Hematopoietic multipotent progenitor cell (in vitro differentiated cells): ENCODE measurements around the gene PCSK2. TPM values are rescaled to one million over a fixed set of nuclear protein-coding genes. Genes with fewer than 3 reads are reported as not detected.

Experiments used
- DNase-seq, 3 donors: peaks; one replicate each; pipeline ENCODE4 v3.0.0-alpha.2; 2011 to 2015; ENCODE audit warnings: low read depth in 2 of 3, low spot score in 2 of 3
- total RNA-seq: library from RNA; depleted of rRNA; stranded (reverse); fragments of >200 nt; gene quantifications from one replicate; pipeline ENCODE4 v1.2.3, GENCODE V29; 2012

PCSK2 gene
- total RNA-seq, 1 donor: under 0.01 TPM

DNA sequence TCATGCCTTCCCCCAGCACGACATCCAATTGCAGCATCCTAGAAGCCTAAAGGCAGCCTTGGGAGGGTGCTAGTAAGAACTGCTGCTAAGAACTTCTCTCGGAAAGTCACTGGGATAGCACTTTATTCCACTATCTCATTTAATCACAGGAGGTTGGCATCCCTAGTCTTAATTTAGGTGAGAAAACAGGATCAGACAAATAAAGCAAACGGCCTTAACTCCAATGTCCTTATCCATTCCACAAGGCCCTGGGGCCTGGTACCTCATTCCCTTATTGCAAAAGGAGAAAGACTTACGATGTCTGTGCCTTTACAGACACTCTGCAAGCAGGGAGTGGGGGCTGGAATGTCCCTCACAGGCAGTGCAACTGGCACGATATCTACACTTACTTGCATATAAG, 243.7 kb downstream of the PCSK2 start:
- DNase-seq: no peak

DNA sequence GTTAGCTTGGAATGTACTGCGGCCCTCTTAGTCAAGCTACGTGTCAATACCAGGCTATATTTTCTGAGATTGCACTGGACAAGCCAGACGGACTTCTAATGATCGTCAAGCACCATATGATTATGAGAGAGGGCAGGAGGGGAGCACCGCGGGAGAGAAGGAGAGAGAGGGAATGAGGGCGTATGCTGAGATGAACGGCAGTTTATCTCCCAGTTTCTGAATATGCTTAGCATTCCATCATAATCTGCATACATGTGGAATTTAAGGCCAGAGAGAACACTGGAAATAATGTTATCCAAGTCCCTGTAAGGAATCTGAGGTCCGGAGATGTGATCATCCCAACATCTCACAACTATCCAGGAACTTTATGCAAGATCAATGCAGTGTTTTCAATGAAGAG, 244.1 kb downstream of the PCSK2 start:
- no peak for DNase-seq

DNA sequence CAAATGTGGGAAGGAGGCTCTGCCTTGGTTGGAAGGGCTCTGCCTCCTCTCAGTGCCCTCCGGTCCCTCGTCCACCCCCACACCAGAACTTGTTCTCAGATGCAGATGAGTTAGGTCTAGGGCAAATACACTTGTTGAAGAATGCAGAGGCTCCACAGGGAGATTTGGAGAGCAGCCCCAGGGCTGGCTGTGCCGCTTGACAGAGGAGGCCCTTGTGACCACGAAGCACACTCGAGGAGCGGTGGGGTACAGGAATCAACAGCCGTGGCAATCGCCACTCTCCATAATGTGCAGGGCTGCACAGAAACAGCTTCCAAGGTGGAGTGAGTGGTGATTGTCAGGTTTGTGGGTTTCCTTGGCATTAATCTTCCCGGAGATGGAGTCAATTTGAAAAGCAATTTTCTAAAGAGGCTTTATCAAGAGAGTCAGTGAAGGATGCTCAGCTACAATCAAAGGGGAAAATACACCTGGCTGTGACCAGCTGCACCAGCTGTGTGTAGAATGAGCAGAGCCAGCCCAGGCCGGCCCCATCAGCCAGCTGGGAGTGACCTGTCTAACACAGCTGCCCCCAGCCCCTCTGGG, 244.9 kb downstream of the PCSK2 start:
- DNase-seq: no peak

DNA sequence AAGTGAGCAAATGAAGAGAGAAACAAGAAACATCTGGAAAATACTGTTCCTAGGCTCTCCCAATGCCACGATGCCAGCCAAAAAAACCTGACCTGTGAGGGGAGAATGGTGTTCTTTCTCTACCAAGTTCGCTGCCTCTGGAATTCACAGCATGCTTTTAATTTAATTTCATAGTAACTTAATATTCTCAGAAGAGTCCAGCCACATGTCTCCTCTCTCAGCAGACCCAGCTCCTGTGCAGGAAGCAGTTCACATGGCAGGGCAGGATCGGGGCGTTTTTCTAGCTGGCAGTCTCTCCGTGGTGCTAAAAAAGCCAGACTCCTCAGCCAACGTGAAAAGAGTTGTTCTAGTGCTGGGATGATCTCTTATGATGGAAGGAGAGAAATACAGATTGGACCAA, 246.8 kb downstream of the PCSK2 start:
- DNase-seq: no peak

DNA sequence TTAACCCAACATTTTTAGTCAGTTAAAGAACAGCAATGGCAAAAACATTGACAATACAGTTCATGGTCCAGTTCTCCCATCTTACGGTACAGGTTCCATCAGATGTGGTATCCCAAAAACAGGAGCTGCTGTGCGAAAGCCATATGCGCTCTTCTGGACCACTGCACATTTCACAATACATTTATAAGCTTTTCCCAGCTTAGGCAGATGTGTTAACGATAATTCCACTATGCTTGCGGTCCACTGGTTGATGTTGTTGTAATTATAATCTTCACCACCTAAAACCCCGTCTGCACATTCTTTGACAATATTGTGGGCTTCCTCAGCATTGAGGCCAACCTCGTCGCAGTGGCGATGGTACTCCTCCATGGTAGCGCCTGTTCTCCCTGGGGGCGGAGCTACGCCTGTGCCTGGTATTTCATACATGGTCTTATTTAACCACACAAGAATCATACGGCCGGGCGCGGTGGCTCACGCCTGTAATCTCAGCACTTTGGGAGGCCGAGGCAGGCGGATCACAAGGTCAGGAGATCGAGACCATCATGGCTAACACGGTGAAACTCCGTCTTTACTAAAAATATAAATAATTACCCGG, 252.3 kb downstream of the PCSK2 start:
- DNase-seq: no peak

DNA sequence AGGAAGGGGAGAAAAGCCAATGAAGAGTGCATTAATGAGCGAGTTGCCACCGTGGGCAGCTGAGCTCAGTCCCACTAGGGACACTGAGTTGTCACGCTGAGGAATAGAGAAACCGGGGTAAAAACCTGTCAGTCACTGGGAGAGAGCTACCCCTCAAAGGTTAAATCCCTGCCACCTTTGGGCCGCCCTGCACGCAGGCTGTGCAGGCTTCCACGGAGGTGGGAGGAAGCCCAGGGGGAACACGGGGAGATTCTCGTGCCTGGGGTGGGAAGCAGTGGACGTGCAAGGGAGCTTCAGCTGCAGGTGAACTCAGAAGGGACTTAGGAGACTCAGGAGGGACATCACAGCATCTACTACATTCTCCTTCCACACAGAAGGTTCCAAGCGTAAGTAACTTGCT, 253.9 kb downstream of the PCSK2 start:
- DNase-seq: no peak

DNA sequence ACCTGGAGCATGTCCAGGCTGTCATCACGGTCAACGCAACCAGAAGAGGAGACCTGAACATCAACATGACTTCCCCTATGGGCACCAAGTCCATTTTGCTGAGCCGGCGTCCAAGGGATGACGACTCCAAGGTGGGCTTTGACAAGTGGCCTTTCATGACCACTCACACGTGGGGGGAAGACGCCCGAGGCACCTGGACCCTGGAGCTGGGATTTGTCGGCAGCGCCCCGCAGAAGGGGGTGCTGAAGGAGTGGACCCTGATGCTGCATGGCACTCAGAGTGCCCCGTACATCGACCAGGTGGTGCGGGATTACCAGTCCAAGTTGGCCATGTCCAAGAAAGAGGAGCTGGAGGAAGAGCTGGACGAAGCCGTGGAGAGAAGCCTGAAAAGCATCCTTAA, 254.8 kb downstream of the PCSK2 start:
- DNase-seq: no peak

DNA sequence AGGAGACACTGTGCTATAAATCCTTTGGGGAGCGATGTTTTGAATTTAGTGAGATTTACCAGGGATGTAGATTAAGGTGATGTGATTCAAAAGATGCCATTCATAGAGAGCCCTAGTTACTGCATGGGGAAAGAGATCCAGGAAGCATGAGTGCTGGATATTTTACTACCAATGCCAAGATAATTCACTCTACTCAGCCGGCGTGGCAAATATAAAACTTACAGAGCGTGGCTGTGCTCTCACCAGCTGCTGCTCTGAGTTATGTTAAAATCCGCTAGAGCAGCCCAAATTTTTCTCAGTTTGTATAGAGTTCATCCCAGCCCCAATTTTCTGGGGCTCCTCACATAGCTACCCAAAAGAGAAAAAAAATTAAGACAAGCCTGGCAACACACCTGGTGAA, 255.7 kb downstream of the PCSK2 start:
- no peak for DNase-seq

DNA sequence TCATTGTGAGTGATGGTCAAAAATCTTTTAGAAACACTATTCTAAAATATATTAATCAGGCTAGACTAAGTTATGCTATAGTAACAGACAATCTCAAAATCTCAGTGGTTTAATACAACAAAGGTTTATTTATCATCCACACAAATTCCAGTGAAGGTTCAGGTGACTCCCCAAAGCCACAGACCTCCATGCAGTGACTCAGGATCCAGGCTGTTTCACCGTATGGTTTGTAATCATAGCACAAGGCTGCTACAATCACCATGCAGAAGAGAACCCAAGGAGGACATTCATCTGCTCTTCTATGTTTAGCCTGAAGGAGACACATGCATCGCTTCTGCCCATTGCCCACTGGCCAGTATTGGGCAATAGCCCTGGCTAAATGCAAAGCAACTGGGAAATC, 258.2 kb downstream of the PCSK2 start:
- no peak for DNase-seq

DNA sequence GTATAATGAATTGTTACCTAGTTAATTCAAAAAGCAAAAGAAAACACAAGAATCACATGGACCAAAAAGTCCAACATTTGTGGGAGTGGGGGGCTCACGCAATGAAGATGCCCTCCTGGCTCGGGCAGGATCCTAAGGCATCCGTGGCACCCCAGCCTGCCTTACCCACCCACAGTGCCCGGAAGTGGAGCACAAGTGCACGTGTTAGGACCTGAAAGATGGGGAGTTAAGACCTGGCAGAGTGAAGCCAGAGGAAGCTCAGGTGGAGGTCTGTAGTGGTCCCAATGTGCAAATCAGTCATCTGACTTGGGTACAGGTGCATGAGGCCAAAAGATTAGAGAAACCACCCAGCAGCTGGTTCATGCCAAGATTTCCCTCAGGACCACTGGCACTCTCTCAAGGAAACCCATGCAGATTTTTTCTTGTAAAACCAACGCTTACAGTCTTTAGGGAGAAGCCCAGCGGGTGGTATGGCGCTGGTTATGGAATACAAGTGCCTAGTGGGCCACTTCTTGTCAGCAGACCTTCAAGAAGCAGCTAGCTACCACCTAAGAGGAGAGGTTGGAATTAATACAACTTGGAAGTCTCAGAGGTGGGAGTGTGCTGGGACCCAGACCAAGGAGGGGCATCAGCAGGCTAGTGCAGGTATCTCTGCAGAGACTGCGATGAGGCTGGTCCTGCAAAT, 262.2 kb downstream of the PCSK2 start:
- DNase-seq: no peak

DNA sequence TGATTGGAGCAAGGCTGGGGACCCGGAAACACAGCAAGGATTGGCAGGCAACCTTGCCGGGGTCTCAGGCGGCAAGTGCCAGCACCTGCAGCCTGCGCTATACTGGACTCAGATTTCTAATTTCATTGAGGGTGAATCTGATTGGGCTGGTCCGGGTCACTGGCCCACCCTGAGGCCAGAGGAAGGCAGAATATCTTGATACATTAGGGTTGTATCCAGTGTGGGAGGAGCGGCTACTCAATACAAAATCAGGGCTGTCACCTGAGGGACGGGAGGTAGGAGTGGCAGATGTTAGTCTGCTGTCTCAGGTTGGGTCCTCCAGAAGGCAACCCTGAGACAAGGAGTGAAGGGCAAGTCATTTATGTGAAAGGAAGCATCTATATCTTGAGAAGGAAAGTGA, 263.7 kb downstream of the PCSK2 start:
- DNase-seq: no peak

DNA sequence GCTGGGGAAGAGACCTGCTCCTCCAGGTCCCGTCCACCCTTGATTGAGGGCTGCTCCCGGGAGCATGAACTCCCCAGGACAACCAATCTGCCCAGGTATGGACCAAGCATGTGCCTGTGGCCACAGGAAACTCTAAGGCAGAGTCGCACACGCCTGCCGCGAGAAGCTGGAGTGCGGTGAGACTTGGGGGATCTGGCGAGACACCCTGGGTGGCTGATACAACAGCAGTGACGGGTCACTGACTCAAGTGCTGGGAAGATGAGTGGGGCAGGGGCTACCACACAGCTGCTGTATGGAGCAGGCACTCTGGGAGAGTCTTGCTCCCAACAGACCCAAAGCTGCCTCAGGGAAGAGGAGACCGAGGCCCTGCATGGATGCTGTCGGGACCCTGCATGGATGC, 264.2 kb downstream of the PCSK2 start:
- no peak for DNase-seq

- no peak for DNase-seq
Observed at GRCh38 chr20:17491488-17491887, 264.6 kb downstream of the PCSK2 start.

DNA sequence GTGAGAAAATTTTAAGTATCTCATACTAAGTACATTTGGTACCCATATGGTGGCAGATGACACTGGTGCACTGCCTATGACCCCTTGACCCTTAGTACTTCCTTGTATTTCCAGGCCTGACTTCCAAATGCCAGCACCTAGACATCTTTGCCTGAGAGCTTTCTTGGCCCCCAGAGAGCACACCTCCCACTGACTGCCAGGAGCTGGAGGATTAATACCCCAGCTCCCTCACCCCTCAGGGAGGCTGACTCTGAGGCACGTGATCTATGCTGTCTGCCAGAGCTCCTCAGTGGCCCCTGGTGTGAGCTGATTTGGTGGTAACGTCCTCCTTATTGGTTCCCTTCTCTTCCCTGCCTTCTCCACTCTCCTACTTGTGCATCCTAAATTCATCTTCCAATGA, 266.3 kb downstream of the PCSK2 start:
- DNase-seq: no peak

DNA sequence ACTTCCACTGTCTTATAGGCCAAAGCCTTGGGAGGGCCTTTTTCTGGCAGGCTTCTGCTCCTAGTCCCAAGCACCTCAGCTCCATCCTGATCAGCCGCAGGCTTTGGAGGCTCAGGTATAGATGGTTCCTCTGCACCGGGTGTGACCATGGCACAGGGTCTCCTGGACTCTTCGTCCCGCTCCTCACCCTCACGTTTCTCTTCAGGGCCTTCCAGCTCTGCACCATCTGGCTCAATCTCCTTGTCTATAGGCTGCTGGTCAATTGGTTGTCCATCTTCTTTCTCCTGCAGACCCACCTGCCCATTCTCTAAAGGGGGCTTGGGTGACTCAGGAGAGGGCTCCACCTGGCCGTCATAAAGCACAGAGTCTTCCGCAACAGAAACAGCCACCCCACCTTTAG, 267.4 kb downstream of the PCSK2 start:
- no peak for DNase-seq

- no peak for DNase-seq
Observed at GRCh38 chr20:17495826-17496225, 269.0 kb downstream of the PCSK2 start.

DNA sequence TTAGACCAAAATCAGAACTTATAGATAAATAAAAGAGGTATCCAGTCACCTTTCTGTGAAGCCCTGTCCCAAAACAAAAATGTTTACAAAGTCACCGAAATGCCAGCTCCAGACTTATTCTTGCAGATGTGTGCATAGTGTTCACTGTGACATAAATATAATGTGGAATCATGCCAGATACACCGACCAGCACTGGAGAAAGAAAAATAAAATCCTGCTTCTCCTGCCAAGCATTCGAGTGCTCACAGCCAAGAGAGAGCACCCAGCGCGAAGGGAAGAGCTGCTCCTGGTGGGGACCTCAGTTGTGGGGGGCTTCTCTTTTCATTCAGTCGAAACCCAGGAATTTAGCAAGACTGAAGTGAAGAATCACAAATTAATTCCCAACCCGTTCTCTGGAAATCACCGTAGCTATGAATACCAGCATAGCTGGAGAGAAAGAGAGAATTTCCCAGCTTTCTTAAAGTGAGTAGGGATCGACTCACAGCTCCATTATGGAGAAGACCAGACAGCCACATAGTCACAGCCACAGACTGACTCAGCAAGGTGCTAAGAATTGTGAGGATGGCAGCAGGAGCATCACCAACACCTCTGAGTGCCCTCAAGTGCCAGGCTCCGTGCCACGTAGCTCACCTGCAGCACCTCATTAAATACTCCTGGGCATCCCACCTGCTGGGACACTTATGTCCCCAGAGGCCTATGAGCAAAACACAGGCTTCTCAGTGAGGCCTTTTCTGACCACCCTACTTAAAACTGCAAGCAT, 271.2 kb downstream of the PCSK2 start:
- no peak for DNase-seq

GRCh38 chr20:17498641-17499040, 271.8 kb downstream of the PCSK2 start:
- DNase-seq: no peak

GRCh38 chr20:17499041-17499440, 272.2 kb downstream of the PCSK2 start:
- no peak for DNase-seq

DNA sequence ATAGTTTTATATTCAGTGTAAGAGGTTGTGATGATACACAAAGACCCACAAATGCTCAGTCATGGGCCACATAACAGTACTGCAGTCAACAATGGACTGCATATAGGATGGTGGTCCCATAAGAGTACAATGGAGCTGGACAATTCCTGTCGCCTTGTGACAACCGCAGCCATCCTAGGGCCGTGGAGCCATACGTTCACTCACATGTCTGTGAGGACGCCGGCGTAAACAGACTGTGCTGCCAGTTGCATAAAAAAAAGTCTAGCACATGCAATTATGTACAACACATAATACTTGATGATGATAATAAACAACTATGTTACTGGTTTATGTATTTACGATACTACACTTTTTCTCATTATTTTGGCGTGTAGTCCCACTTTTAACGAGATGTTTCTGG, 273.4 kb downstream of the PCSK2 start:
- no peak for DNase-seq

GRCh38 chr20:17500826-17501225, 274.0 kb downstream of the PCSK2 start:
- DNase-seq: no peak

DNA sequence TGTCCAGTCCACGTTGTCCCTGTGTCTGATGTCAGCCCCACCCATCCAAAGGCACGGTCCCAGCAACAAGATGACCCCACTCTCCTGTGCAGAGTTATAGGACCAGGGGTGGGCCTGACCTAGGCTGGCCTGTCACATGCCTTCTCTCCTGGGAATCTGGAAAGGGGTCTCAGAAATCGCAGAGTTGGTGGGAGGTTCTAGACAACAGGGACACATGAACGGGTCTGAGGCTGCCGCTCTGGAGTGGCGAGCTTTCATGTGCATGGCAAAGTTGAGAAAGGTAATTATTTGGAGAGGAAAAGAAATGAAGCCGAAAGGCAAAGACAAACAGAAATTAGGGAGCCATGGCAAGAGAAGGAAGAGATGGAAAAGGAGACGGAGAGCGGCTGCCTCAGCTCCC, 274.9 kb downstream of the PCSK2 start:
- no peak for DNase-seq
